CD4-positive, alpha-beta memory T cell (primary cell): ENCODE results near the gene TMEM134. TPM values are rescaled to one million over a fixed set of nuclear protein-coding genes. Genes with fewer than 3 reads are reported as not detected.
A peak's percentile ranks its signal among the peaks of the same experiment; 100 is the strongest.
"Not testable (repeated sequence)": the region's sequence is repeated elsewhere in the genome, so short reads cannot be mapped to it uniquely, and the experiment has no call there.

Experiments used
- CTCF ChIA-PET: fragments of 350-600 bp; sonication (Branson Sonifier 250); formaldehyde crosslinking; loops from one replicate; lab custom pipeline; 2021; ENCODE audit warnings: inconsistent platforms; ENCODE audit not compliant: partially characterized antibody; lab: Charles Lee
- POLR2A ChIA-PET: fragments of 350-600 bp; sonication (Branson Sonifier 250); formaldehyde crosslinking; loops from one replicate; lab custom pipeline; 2021; ENCODE audit not compliant: partially characterized antibody; lab: Charles Lee
- DNase-seq, 5 donors: peaks; one replicate each; pipeline versions ENCODE4 v3.0.0 to v3.0.0-alpha.2; 2020 to 2022; ENCODE audit warnings: mixed read lengths in 1 of 5
- H3K27ac ChIP-seq: one replicate; pipeline ENCODE4 v1.7.0; 2013; ENCODE audit warnings: low read depth, low read length
- H3K27me3 ChIP-seq: 2 replicates; pipeline ENCODE4 v1.7.0; 2013; ENCODE audit warnings: mild to moderate bottlenecking, low read length, moderate library complexity; ENCODE audit not compliant: insufficient read depth
- H3K36me3 ChIP-seq: 2 replicates; pipeline ENCODE4 v1.7.0; 2013; ENCODE audit warnings: mild to moderate bottlenecking, low read length, moderate library complexity; ENCODE audit not compliant: insufficient read depth
- H3K4me1 ChIP-seq: 2 replicates; pipeline ENCODE4 v1.7.0; 2013; ENCODE audit warnings: mild to moderate bottlenecking, low read length, moderate library complexity; ENCODE audit not compliant: insufficient read depth
- H3K4me3 ChIP-seq, 2 donors: one replicate each; pipeline ENCODE4 v1.7.0; 2013; ENCODE audit warnings: low read length in 2 of 2, mild to moderate bottlenecking in 1 of 2
- H3K9me3 ChIP-seq, 2 donors: one replicate each; pipeline ENCODE4 v1.7.0; 2013; ENCODE audit warnings: low read length in 2 of 2, control low read depth in 1 of 2; ENCODE audit not compliant: control insufficient read depth in 1 of 2
- H3K27ac Mint-ChIP-seq, 7 donors: one replicate each; pipeline ENCODE4 v1.8.0; 2020 to 2021; ENCODE audit warnings: mixed read lengths in 7 of 7, mild to moderate bottlenecking in 6 of 7, inconsistent platforms in 3 of 7, moderate library complexity in 3 of 7
- H3K27me3 Mint-ChIP-seq, 2 donors: one replicate each; pipeline ENCODE4 v1.8.0; 2020 to 2021; ENCODE audit warnings: mixed read lengths in 2 of 2
- H3K36me3 Mint-ChIP-seq, 2 donors: one replicate each; pipeline ENCODE4 v1.8.0; 2020 to 2021; ENCODE audit warnings: mixed read lengths in 2 of 2, inconsistent platforms in 1 of 2, mild to moderate bottlenecking in 1 of 2
- H3K4me1 Mint-ChIP-seq, 4 donors: one replicate each; pipeline ENCODE4 v1.8.0; 2020 to 2021; ENCODE audit warnings: mixed read lengths in 4 of 4, mild to moderate bottlenecking in 1 of 4
- H3K4me3 Mint-ChIP-seq, 8 donors: one replicate each; pipeline ENCODE4 v1.8.0; 2020 to 2021; ENCODE audit warnings: mixed read lengths in 8 of 8, mild to moderate bottlenecking in 7 of 8, moderate library complexity in 6 of 8, inconsistent platforms in 3 of 8
- H3K9me3 Mint-ChIP-seq, 8 donors: one replicate each; pipeline ENCODE4 v1.8.0; 2020 to 2021; ENCODE audit warnings: mixed read lengths in 8 of 8, mild to moderate bottlenecking in 5 of 8, inconsistent platforms in 3 of 8, moderate library complexity in 1 of 8
- intact Hi-C: fragments of 100-400 bp; cut with micrococcal nuclease; formaldehyde crosslinking; loops from one replicate; pipeline ENCODE4 v1.15.1; 2023
- polyA plus RNA-seq, 2 donors: library from polyadenylated mRNA; unstranded; fragments of 300-500 nt; fragmentation: Illumina TruSeq; gene quantifications; one replicate each; pipeline ENCODE4 v1.2.3, GENCODE V29; 2021
- total RNA-seq, 2 experiments: library from RNA; stranded (reverse); gene quantifications; one replicate each; pipeline ENCODE4 v1.2.3, GENCODE V29; 2021

TMEM134 gene
- total and polyA plus RNA-seq, 4 experiments from 2014 or later, result 90.1 to 162 (median 126) TPM

DNA sequence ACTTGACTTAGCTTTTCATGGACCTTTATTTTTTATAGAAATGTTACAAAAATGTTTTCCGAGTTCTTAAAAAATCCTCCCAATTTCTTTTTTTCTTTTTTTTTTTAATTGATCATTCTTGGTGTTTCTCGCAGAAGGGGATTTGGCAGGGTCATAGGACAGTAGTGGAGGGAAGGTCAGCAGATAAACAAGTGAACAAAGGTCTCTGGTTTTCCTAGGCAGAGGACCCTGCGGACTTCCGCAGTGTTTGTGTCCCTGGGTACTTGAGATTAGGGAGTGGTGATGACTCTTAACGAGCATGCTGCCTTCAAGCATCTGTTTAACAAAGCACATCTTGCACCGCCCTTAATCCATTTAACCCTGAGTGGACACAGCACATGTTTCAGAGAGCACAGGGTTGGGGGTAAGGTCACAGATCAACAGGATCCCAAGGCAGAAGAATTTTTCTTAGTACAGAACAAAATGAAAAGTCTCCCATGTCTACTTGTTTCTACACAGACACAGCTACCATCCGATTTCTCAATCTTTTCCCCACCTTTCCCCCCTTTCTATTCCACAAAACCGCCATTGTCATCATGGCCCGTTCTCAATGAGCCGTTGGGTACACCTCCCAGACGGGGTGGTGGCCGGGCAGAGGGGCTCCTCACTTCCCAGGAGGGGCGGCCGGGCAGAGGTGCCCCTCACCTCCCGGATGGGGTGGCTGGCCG is 8.4 kb upstream of the TMEM134 start:
- H3K9me3 ChIP-seq, DNase-seq, H3K27me3 Mint-ChIP-seq, H3K4me1 ChIP-seq, H3K4me1 Mint-ChIP-seq, H3K27ac ChIP-seq, H3K36me3 Mint-ChIP-seq, H3K27me3 ChIP-seq, H3K36me3 ChIP-seq, H3K27ac Mint-ChIP-seq, H3K9me3 Mint-ChIP-seq, H3K4me3 Mint-ChIP-seq, intact Hi-C loops, H3K4me3 ChIP-seq: not testable (repeated sequence)
- ChIA-PET POLR2A (interaction anchor here (0.6 to 3.1 kb wide), 5 partner anchors 8 to 61 kb away, joined by 3 to 15 read pairs (median 3); partner anchors contain the start of genes PTPRCAP and TMEM134), CTCF (interaction anchor here (1.3 to 1.6 kb wide), 2 partner anchors 87 to 94 kb away, joined by 3 to 4 read pairs; no protein-coding TSS in a partner anchor)

DNA sequence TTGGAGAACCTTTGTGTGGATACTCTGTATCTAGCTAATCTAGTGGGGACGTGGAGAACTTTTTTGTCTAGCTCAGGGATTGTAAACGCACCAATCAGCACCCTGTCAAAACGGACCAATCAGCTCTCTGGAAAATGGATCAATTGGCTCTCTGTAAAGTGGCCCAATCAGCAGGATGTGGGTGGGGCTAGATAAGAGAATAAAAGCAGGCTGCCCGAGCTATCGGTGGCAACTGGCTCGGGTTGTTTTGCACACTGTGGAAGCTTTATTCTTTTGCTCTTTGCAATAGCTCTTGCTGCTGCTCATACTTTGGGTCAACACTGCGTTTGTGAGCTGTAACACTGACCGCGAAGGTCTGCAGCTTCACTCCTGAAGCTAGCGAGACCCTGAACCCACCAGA is 7.6 kb upstream of the TMEM134 start:
- ChIA-PET POLR2A (interaction anchor here (0.6 to 3.1 kb wide), 4 partner anchors 8 to 39 kb away, joined by 3 to 15 read pairs (median 6); partner anchors contain the start of genes PTPRCAP and TMEM134), CTCF (interaction anchor here (0.8 to 1.7 kb wide), 5 partner anchors 12 to 131 kb away, joined by 3 to 4 read pairs (median 3); partner anchors contain the start of gene RPS6KB2)
- H3K9me3 Mint-ChIP-seq, intact Hi-C loops, H3K4me3 Mint-ChIP-seq, H3K27me3 ChIP-seq, H3K4me1 Mint-ChIP-seq, H3K27ac Mint-ChIP-seq, H3K4me3 ChIP-seq, H3K4me1 ChIP-seq, DNase-seq, H3K9me3 ChIP-seq, H3K27ac ChIP-seq, H3K36me3 Mint-ChIP-seq, H3K36me3 ChIP-seq, H3K27me3 Mint-ChIP-seq: not testable (repeated sequence)

DNA sequence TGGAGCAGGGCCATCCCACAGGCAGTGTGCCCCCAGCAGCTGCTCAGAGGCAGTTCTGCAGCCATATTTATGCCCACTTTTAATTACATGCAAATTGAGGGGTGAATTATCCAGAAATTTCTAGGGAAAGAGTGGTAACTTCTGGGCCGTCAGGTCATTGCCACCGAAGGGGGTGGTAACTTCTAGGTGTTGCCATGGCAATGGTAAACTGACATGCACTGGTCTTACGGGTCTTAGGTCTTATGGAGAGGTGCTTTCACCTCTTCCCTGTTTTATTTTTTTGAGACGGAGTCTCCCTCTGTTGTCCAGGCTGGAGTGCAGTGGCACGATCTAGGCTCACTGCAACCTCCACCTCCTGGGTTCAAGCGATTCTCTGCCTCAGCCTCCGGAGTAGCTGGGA is 3.8 kb upstream of the TMEM134 start:
- H3K9me3 ChIP-seq, result no peaks in the 10 kb centered on the region
- intact Hi-C loops, result no loop called here
- no peak overlapping the region for H3K4me3 Mint-ChIP-seq
- no peaks in the 10 kb centered on the region for H3K36me3 Mint-ChIP-seq
- no peak overlapping the region for H3K27ac Mint-ChIP-seq
- ChIA-PET CTCF (interaction anchor here (0.8 kb wide), 1 partner anchor 70 kb away, joined by 3 read pairs; no protein-coding TSS in a partner anchor), POLR2A (interaction anchor here (1.0 to 1.8 kb wide), 3 partner anchors 11 to 91 kb away, joined by 3 to 7 read pairs (median 5); partner anchors contain the start of gene AIP)
- H3K27ac ChIP-seq, result no peak overlapping the region
- H3K27me3 Mint-ChIP-seq, result no peaks in the 10 kb centered on the region
- H3K4me3 ChIP-seq, result no peak overlapping the region
- no peaks in the 10 kb centered on the region for H3K9me3 Mint-ChIP-seq
- no peaks in the 10 kb centered on the region for H3K36me3 ChIP-seq
- no peak for DNase-seq
- H3K4me1 ChIP-seq, result peaks cover 14% of the 10 kb centered on the region
- peaks cover 7 to 15% (median 8%) of the 10 kb centered on the region in 4 donors for H3K4me1 Mint-ChIP-seq
- no peaks in the 10 kb centered on the region for H3K27me3 ChIP-seq

DNA sequence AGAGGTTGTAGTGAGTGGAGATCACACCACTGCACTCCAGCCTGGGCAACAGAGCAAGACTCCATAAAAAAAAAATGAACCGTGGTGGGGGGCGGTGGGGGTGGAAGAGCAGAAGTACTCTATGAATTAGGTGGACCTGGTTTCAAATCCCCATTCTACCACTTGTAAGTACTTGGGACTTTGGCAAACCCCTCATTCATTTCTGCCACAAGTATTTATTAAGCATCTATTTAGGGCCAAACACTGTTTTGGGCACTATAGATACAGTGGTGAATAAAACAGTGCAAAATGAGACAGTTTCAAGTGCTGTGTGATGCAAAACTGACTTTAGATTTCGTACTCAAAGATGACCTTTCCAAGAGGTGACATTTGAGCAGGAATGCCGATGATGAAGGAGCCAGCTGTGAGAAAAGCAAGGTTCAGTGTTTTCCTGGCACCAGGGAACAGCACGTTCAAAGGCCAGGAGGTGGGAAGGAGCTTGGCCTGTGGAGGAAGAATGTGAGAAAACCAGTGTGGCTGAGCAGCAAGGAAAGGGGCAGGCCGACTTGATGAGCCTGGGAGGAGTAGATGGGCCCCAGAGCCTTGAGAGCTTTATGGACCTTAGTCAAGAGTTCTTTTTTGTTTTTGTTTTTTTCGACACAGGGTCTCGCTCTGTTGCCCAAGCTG is 1.4 kb upstream of the TMEM134 start:
- peak overlapping the region in 2 of 8 donors; percentile 41 to 60 for H3K4me3 Mint-ChIP-seq
- no peaks in the 10 kb centered on the region for H3K27me3 Mint-ChIP-seq
- no peaks in the 10 kb centered on the region for H3K27me3 ChIP-seq
- peak overlapping the region in 5 of 7 donors; percentile 29 to 92 (median 50) for H3K27ac Mint-ChIP-seq
- no peaks in the 10 kb centered on the region for H3K36me3 ChIP-seq
- H3K9me3 ChIP-seq, result no peaks in the 10 kb centered on the region
- no peak overlapping the region for H3K4me3 ChIP-seq
- ChIA-PET POLR2A (interaction anchor here (1.1 to 30.4 kb wide), 6 partner anchors 15 to 79 kb away, joined by 4 to 900 read pairs (median 108); partner anchors contain the start of genes AIP, CDK2AP2, CORO1B and PPP1CA), CTCF (interaction anchor here (0.7 to 2.7 kb wide), 6 partner anchors 12 to 69 kb away, joined by 3 to 19 read pairs (median 4); partner anchors contain the start of genes AIP, PITPNM1, PPP1CA and RPS6KB2)
- H3K36me3 Mint-ChIP-seq, result peaks cover 0 to 2% of the 10 kb centered on the region in 2 donors
- intact Hi-C loops, result no loop called here
- H3K27ac ChIP-seq, result no peak overlapping the region
- no peaks in the 10 kb centered on the region for H3K9me3 Mint-ChIP-seq
- peaks cover 12 to 29% (median 19%) of the 10 kb centered on the region in 4 donors for H3K4me1 Mint-ChIP-seq
- DNase-seq, result no peak
- peaks cover 37% of the 10 kb centered on the region for H3K4me1 ChIP-seq

DNA sequence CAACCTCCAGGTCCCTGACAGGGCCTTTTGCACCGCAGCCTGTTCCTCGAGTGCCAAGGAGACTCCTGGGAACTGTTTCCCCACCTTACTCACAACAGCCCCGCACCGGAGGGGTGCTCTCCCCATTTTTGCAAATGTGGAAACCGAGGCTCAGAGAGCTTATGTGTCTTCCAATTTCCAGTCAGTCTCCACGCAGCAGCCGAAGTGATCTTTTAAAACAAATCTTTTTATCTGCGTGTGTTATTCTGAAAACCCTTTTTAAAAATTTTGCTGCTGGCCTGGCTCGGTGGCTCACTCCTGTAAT is 409 bp upstream of the TMEM134 start:
- ChIA-PET POLR2A (interaction anchor here (0.9 to 30.4 kb wide), 15 partner anchors 12 to 229 kb away, joined by 4 to 900 read pairs (median 20); partner anchors contain the start of genes AIP, CDK2AP2, CORO1B and PITPNM1), CTCF (interaction anchor here (0.8 to 2.7 kb wide), 9 partner anchors 10 to 68 kb away, joined by 3 to 19 read pairs (median 4); partner anchors contain the start of genes AIP, PPP1CA and TBC1D10C)
- peak overlapping the region; percentile 81 for H3K27ac ChIP-seq
- no peaks in the 10 kb centered on the region for H3K36me3 ChIP-seq
- Mint-ChIP-seq H3K36me3 (peaks cover 0 to 7% of the 10 kb centered on the region in 2 donors), H3K27me3 (no peaks in the 10 kb centered on the region), H3K4me3 (peak overlapping the region; percentile 76 to 92 (median 84)), H3K4me1 (peaks cover 16 to 34% (median 26%) of the 10 kb centered on the region in 4 donors), H3K27ac (peak overlapping the region; percentile 21 to 92 (median 87)), H3K9me3 (no peaks in the 10 kb centered on the region)
- H3K4me3 ChIP-seq, result peak overlapping the region; percentile 78 to 79
- intact Hi-C loops, result loop anchor here (1.0 to 2.0 kb wide), 9 partner anchors 13 to 80 kb away; partner anchors contain the start of genes CORO1B, PPP1CA, PTPRCAP and RPS6KB2
- no peak for DNase-seq
- H3K9me3 ChIP-seq, result no peaks in the 10 kb centered on the region
- no peaks in the 10 kb centered on the region for H3K27me3 ChIP-seq
- H3K4me1 ChIP-seq, result peaks cover 42% of the 10 kb centered on the region

GRCh38 chr11:67468456-67468758 is 644 bp downstream of the TMEM134 start:
- H3K27ac Mint-ChIP-seq, result peak overlapping the region; percentile 84 to 96 (median 91)
- H3K27me3 ChIP-seq, result no peaks in the 10 kb centered on the region
- intact Hi-C loops, result loop anchor here (2.0 kb wide), 1 partner anchor 52 kb away; no protein-coding TSS in a partner anchor
- no peaks in the 10 kb centered on the region for H3K27me3 Mint-ChIP-seq
- no peaks in the 10 kb centered on the region for H3K9me3 ChIP-seq
- peaks cover 16 to 39% (median 28%) of the 10 kb centered on the region in 4 donors for H3K4me1 Mint-ChIP-seq
- peaks cover 0 to 7% of the 10 kb centered on the region in 2 donors for H3K36me3 Mint-ChIP-seq
- peak overlapping the region; percentile 69 to 78 for H3K4me3 ChIP-seq
- H3K27ac ChIP-seq, result peak overlapping the region; percentile 81
- POLR2A ChIA-PET, result interaction anchor here (0.6 to 30.4 kb wide), 24 partner anchors 9 to 228 kb away, joined by 3 to 900 read pairs (median 8); partner anchors contain the start of genes AIP, CABP4, CDK2AP2 and CORO1B
- H3K9me3 Mint-ChIP-seq, result no peaks in the 10 kb centered on the region
- peaks cover 48% of the 10 kb centered on the region for H3K4me1 ChIP-seq
- CTCF ChIA-PET, result interaction anchor here (0.8 to 4.8 kb wide), 15 partner anchors 9 to 206 kb away, joined by 3 to 38 read pairs (median 5); partner anchors contain the start of genes AIP, PITPNM1, PPP1CA and PTPRCAP
- H3K4me3 Mint-ChIP-seq, result peak overlapping the region; percentile 81 to 92 (median 90)
- DNase-seq, result no peak
- no peaks in the 10 kb centered on the region for H3K36me3 ChIP-seq
